WTC11 (cell line): ENCODE results near the gene USP48.

Experiments
- AR ChIP-seq: fragments of 250-450 bp; sonication (Bioruptor Pico); IDR thresholded peaks from 2 replicates; pipeline ENCODE4 v1.9.0; 2021; ENCODE audit warnings: mild to moderate bottlenecking
- ATF3 ChIP-seq: sonication (generic); formaldehyde crosslinking; conservative IDR thresholded peaks from 2 replicates; pipeline ENCODE4 v1.8.1; 2022; ENCODE audit warnings: mild to moderate bottlenecking, missing genetic modification reagents
- CTCF ChIP-seq: fragments of 200-600 bp; IDR thresholded peaks from 2 replicates; pipeline ENCODE4 v1.8.0; 2022; ENCODE audit warnings: antibody characterized with exemption
- GABPB1 ChIP-seq: sonication (generic); formaldehyde crosslinking; IDR thresholded peaks from 2 replicates; pipeline ENCODE4 v1.8.1; 2023; ENCODE audit warnings: mild to moderate bottlenecking, missing genetic modification reagents
- JUN ChIP-seq: sonication (generic); formaldehyde crosslinking; IDR thresholded peaks from 2 replicates; pipeline ENCODE4 v1.8.0; 2023; ENCODE audit warnings: mild to moderate bottlenecking, missing genetic modification reagents
- MAX ChIP-seq: sonication (generic); formaldehyde crosslinking; IDR thresholded peaks from 2 replicates; pipeline ENCODE4 v1.8.0; 2022; ENCODE audit warnings: mild to moderate bottlenecking, missing genetic modification reagents
- NFE2L1 ChIP-seq: sonication (generic); formaldehyde crosslinking; IDR thresholded peaks from 2 replicates; pipeline ENCODE4 v1.8.1; 2023; ENCODE audit warnings: missing genetic modification reagents
- RELA ChIP-seq: sonication (generic); formaldehyde crosslinking; IDR thresholded peaks from 2 replicates; pipeline ENCODE4 v1.8.1; 2022; ENCODE audit warnings: missing genetic modification reagents, mild to moderate bottlenecking, borderline replicate concordance
- TEAD4 ChIP-seq: sonication (generic); formaldehyde crosslinking; IDR thresholded peaks from 2 replicates; pipeline ENCODE4 v1.8.0; 2022; ENCODE audit warnings: mild to moderate bottlenecking, missing genetic modification reagents
- USF1 ChIP-seq: sonication (generic); formaldehyde crosslinking; IDR thresholded peaks from 2 replicates; pipeline ENCODE4 v1.8.0; 2022; ENCODE audit warnings: mild to moderate bottlenecking, missing genetic modification reagents
- ZBTB43 ChIP-seq: sonication (generic); formaldehyde crosslinking; IDR thresholded peaks from 2 replicates; pipeline ENCODE4 v1.8.1; 2023; ENCODE audit warnings: mild to moderate bottlenecking, missing genetic modification reagents

GRCh38 chr1:21764615-21765423 is 18.1 kb downstream of the USP48 start:
- TF ChIP-seq ZBTB43 (CRISPR knock-in tag) = no peak
- no peak for TF ChIP-seq TEAD4 (CRISPR knock-in tag)
- TF ChIP-seq JUN (CRISPR knock-in tag) = no peak
- no peak for TF ChIP-seq CTCF
- no peak for TF ChIP-seq ATF3
- TF ChIP-seq RELA = no peak
- TF ChIP-seq MAX (CRISPR knock-in tag) = no peak
- TF ChIP-seq AR (CRISPR knock-in tag) = no peak
- TF ChIP-seq USF1 = no peak
- TF ChIP-seq GABPB1 (CRISPR knock-in tag) = no peak
- no peak for TF ChIP-seq NFE2L1 (CRISPR knock-in tag)
